H1 (cell line): ENCODE results near the gene ELP5. TPM values are rescaled to one million over a fixed set of nuclear protein-coding genes. Genes with fewer than 3 reads are reported as not detected.

Experiments
- BACH1 ChIP-seq: IDR thresholded peaks from 2 replicates; pipeline ENCODE4 v1.6.1; 2012; ENCODE audit warnings: low read length, improper control_type of control experiment
- BCL11A ChIP-seq, 2 experiments: IDR thresholded peaks; one replicate each; pipeline ENCODE4 v1.6.1; 2011; ENCODE audit warnings: low read depth in 2 of 2, low read length in 2 of 2, mild to moderate bottlenecking in 2 of 2
- CBX8 ChIP-seq: fragments of 300-800, 300-1000 bp; sonication (generic); IDR thresholded peaks from 2 replicates; pipeline ENCODE4 v1.7.1; 2016; ENCODE audit warnings: low read depth, low read length, borderline replicate concordance
- CTBP2 ChIP-seq: IDR thresholded peaks from 2 replicates; pipeline ENCODE4 v1.7.0; 2011; ENCODE audit warnings: borderline replicate concordance, mild to moderate bottlenecking, moderate library complexity, mixed read lengths, low read length; ENCODE audit not compliant: insufficient read depth, insufficient read length
- EZH2 ChIP-seq: fragments of 200-600 bp; sonication (generic); IDR thresholded peaks from 2 replicates; pipeline ENCODE4 v1.7.1; 2012; ENCODE audit warnings: low read depth, mild to moderate bottlenecking, moderate library complexity, low read length, inconsistent platforms; ENCODE audit not compliant: severe bottlenecking
- JUND ChIP-seq: IDR thresholded peaks from 2 replicates; pipeline ENCODE4 v1.6.1; 2011; ENCODE audit warnings: mild to moderate bottlenecking, improper control_type of control experiment, low read length
- KDM1A ChIP-seq: fragments of 200-600, 300-600 bp; sonication (generic); IDR thresholded peaks from 2 replicates; pipeline ENCODE4 v1.7.1; 2016; ENCODE audit warnings: mild to moderate bottlenecking, low read length, borderline replicate concordance
- RXRA ChIP-seq: IDR thresholded peaks from 2 replicates; pipeline ENCODE4 v1.6.1; 2011; ENCODE audit warnings: low read depth, mild to moderate bottlenecking, low read length, moderate library complexity; ENCODE audit not compliant: insufficient read depth
- SAP30 ChIP-seq: fragments of 300-600 bp; sonication (generic); IDR thresholded peaks from 2 replicates; pipeline ENCODE4 v1.7.1; 2012; ENCODE audit warnings: low read length, moderate library complexity, mild to moderate bottlenecking, inconsistent platforms; ENCODE audit not compliant: insufficient read depth, insufficient replicate concordance
- SP2 ChIP-seq: IDR thresholded peaks from 2 replicates; pipeline ENCODE4 v1.6.1; 2012; ENCODE audit warnings: mild to moderate bottlenecking, low read length, inconsistent platforms
- polyA plus RNA-seq, 7 experiments: library from polyadenylated mRNA; depleted of rRNA in 3 of 7; stranded (reverse) in 5 of 7; unstranded in 2 of 7; fragments of >200 nt in 5 of 7; fragments of 200-250 nt in 2 of 7; gene quantifications; 1 replicate in 5 of 7; 2 replicates in 1 of 7; 4 replicates in 1 of 7; pipeline versions ENCODE4 v1.2.1 to v1.2.3, GENCODE V29; 2011 to 2013; ENCODE audit warnings: missing spikeins in 2 of 7, mixed read lengths in 2 of 7
- total RNA-seq: library from RNA; stranded (reverse); fragmentation: NEBNext Ultra II Directional; extraction: Animal tissue kit (Norgen Biotek cat#: 25700); gene quantifications from 2 replicates; pipeline ENCODE4 v1.2.1, GENCODE V29; 2021
- TF ChIP-seq, protein P1 (sequence below): IDR thresholded peaks from 2 replicates; pipeline ENCODE4 v1.6.1; 2011; ENCODE audit warnings: low read depth, mild to moderate bottlenecking, low read length; ENCODE audit not compliant: insufficient read depth

Gene ELP5
- total and polyA plus RNA-seq, 2 of the 8 experiments (the other 6 are each of a cell fraction or from before 2014, with no cell fraction given): 75.4 to 107 TPM

DNA sequence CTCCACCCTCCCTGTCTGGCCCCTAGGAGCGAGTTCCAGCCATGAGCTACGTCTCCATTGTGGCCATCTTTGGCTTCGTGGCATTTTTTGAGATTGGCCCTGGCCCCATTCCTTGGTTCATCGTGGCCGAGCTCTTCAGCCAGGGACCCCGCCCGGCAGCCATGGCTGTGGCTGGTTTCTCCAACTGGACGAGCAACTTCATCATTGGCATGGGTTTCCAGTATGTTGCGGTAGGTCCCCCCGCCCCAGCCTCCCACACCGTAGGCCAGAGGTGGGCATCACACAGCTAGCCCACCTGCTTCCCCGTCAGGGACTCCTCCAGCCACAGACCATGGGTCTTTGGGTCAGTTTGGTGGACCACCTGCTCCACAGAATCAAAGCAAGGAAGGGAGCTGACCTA is 33.7 kb downstream of the ELP5 start (continued):
- TF ChIP-seq CTBP2 (no peak), EZH2 (no peak), SAP30 (no peak), BACH1 (no peak), JUND (no peak), KDM1A (no peak), RXRA (no peak), SP2 (no peak), BCL11A (IDR thresholded peaks at IDR 0.05; ENCODE audit: low read depth in 2 of 2, low read length in 2 of 2) (no peak), CBX8 (no peak)
- TF ChIP-seq, protein P1, sequence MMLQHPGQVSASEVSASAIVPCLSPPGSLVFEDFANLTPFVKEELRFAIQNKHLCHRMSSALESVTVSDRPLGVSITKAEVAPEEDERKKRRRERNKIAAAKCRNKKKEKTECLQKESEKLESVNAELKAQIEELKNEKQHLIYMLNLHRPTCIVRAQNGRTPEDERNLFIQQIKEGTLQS: no peak
